HepG2 (cell line): ENCODE measurements around the gene SDC4. TPM values are rescaled to one million over a fixed set of nuclear protein-coding genes. Genes with fewer than 3 reads are reported as not detected.
A peak's percentile ranks its signal among the peaks of the same experiment; 100 is the strongest.

Experiments used
- FOXA3 ChIP-seq: IDR thresholded peaks from 2 replicates; pipeline ENCODE4 v1.6.1; 2016; ENCODE audit warnings: missing genetic modification reagents, missing compliant biosample characterization
- MLX ChIP-seq: IDR thresholded peaks from 2 replicates; pipeline ENCODE4 v1.6.1; 2016
- NR1H2 ChIP-seq: sonication (generic); formaldehyde crosslinking; IDR thresholded peaks from 2 replicates; pipeline ENCODE4 v1.8.1; 2022; ENCODE audit warnings: low read depth, missing genetic modification reagents, borderline replicate concordance
- PRDM4 ChIP-seq: sonication (generic); formaldehyde crosslinking; IDR thresholded peaks from 2 replicates; pipeline ENCODE4 v1.9.0; 2021; ENCODE audit warnings: missing genetic modification reagents, borderline replicate concordance
- RNF2 ChIP-seq: fragments of 450-650 bp; conservative IDR thresholded peaks from 2 replicates; pipeline ENCODE4 v1.6.1; 2016; ENCODE audit warnings: low read depth
- SALL2 ChIP-seq: sonication (generic); formaldehyde crosslinking; IDR thresholded peaks from 2 replicates; pipeline ENCODE4 v1.8.1; 2023; ENCODE audit warnings: mild to moderate bottlenecking, missing genetic modification reagents, inconsistent platforms
- TFE3 ChIP-seq: IDR thresholded peaks from 2 replicates; pipeline ENCODE4 v1.6.1; 2016
- ZKSCAN8 ChIP-seq: IDR thresholded peaks from 2 replicates; pipeline ENCODE4 v1.6.1; 2016; ENCODE audit warnings: borderline replicate concordance, missing genetic modification reagents, missing compliant biosample characterization
- ZMYM2 ChIP-seq: sonication (generic); formaldehyde crosslinking; IDR thresholded peaks from 2 replicates; pipeline ENCODE4 v1.8.0; 2022; ENCODE audit warnings: mild to moderate bottlenecking, missing genetic modification reagents
- ZMYM3 ChIP-seq: sonication (generic); formaldehyde crosslinking; IDR thresholded peaks from 2 replicates; pipeline ENCODE4 v1.5.1; 2020; ENCODE audit warnings: mild to moderate bottlenecking, missing genetic modification reagents
- ZNF10 ChIP-seq: sonication (generic); formaldehyde crosslinking; IDR thresholded peaks from 2 replicates; pipeline ENCODE4 v1.4.0; 2020; ENCODE audit warnings: mild to moderate bottlenecking, low read depth, missing genetic modification reagents, borderline replicate concordance
- ZNF121 ChIP-seq: sonication (generic); formaldehyde crosslinking; IDR thresholded peaks from 2 replicates; pipeline ENCODE4 v1.5.0; 2020; ENCODE audit warnings: mild to moderate bottlenecking, missing genetic modification reagents
- ZNF841 ChIP-seq: sonication (generic); formaldehyde crosslinking; IDR thresholded peaks from 2 replicates; pipeline ENCODE4 v1.8.1; 2023; ENCODE audit warnings: missing genetic modification reagents, borderline replicate concordance
- ZNF879 ChIP-seq: sonication (generic); formaldehyde crosslinking; IDR thresholded peaks from 2 replicates; pipeline ENCODE4 v1.8.1; 2023; ENCODE audit warnings: missing genetic modification reagents
- ZSCAN29 ChIP-seq: sonication (generic); formaldehyde crosslinking; conservative IDR thresholded peaks from 2 replicates; pipeline ENCODE4 v1.4.0; 2020; ENCODE audit warnings: mild to moderate bottlenecking, missing genetic modification reagents
- polyA plus RNA-seq, 8 experiments: library from polyadenylated mRNA; depleted of rRNA in 3 of 8; stranded (reverse) in 7 of 8; unstranded in 1 of 8; fragments of >200 nt; fragmentation: Illumina TruSeq in 4 of 8; extraction: Trizol in 4 of 8; gene quantifications; 2 replicates each; pipeline versions ENCODE4 v1.2.1 to v1.2.3, GENCODE V29; 2011 to 2016; ENCODE audit warnings: low read depth in 4 of 8, missing spikeins in 1 of 8, mixed read lengths in 1 of 8; ENCODE audit not compliant: insufficient read depth in 1 of 8
- total RNA-seq, 5 experiments: library from RNA; depleted of rRNA; stranded (reverse); fragments of >200 nt; fragmentation: Illumina TruSeq; extraction: Trizol; gene quantifications; 2 replicates each; pipeline ENCODE4 v1.2.3, GENCODE V29; 2016; ENCODE audit warnings: low read depth in 1 of 5
- TF ChIP-seq, protein P1 (sequence below): sonication (generic); formaldehyde crosslinking; IDR thresholded peaks from 2 replicates; pipeline ENCODE4 v1.9.0; 2021; ENCODE audit warnings: mild to moderate bottlenecking, missing genetic modification reagents

SDC4 gene
- total and polyA plus RNA-seq, 2 of the 13 experiments (the other 11 are each of a cell fraction or from before 2014, with no cell fraction given) = 49.0 to 65.1 TPM

- TF ChIP-seq ZNF10 (CRISPR knock-in tag) (no peak), ZSCAN29 (CRISPR knock-in tag) (0 out of 2 replicates have a peak, but pooled peaks have one; percentile 15), ZKSCAN8 (no peak), ZNF121 (CRISPR knock-in tag) (no peak), NR1H2 (0 out of 2 replicates have a peak, but pooled peaks have one; percentile 48), FOXA3 (CRISPR knock-in tag) (peak; percentile 56), ZMYM2 (CRISPR knock-in tag) (no peak), ZMYM3 (CRISPR knock-in tag) (peak; percentile 85), PRDM4 (peak; percentile 66; the same call in 1 of the 2 replicates), ZNF879 (0 out of 2 replicates have a peak, but pooled peaks have one; percentile 30), SALL2 (CRISPR knock-in tag) (peak; percentile 83; the same call in 1 of the 2 replicates), ZNF841 (CRISPR knock-in tag) (no peak), MLX (no peak), RNF2 (peak; percentile 59; the same call in 1 of the 2 replicates), TFE3 (CRISPR knock-in tag) (peak; percentile 64; the same call in 1 of the 2 replicates)
- TF ChIP-seq, protein P1, sequence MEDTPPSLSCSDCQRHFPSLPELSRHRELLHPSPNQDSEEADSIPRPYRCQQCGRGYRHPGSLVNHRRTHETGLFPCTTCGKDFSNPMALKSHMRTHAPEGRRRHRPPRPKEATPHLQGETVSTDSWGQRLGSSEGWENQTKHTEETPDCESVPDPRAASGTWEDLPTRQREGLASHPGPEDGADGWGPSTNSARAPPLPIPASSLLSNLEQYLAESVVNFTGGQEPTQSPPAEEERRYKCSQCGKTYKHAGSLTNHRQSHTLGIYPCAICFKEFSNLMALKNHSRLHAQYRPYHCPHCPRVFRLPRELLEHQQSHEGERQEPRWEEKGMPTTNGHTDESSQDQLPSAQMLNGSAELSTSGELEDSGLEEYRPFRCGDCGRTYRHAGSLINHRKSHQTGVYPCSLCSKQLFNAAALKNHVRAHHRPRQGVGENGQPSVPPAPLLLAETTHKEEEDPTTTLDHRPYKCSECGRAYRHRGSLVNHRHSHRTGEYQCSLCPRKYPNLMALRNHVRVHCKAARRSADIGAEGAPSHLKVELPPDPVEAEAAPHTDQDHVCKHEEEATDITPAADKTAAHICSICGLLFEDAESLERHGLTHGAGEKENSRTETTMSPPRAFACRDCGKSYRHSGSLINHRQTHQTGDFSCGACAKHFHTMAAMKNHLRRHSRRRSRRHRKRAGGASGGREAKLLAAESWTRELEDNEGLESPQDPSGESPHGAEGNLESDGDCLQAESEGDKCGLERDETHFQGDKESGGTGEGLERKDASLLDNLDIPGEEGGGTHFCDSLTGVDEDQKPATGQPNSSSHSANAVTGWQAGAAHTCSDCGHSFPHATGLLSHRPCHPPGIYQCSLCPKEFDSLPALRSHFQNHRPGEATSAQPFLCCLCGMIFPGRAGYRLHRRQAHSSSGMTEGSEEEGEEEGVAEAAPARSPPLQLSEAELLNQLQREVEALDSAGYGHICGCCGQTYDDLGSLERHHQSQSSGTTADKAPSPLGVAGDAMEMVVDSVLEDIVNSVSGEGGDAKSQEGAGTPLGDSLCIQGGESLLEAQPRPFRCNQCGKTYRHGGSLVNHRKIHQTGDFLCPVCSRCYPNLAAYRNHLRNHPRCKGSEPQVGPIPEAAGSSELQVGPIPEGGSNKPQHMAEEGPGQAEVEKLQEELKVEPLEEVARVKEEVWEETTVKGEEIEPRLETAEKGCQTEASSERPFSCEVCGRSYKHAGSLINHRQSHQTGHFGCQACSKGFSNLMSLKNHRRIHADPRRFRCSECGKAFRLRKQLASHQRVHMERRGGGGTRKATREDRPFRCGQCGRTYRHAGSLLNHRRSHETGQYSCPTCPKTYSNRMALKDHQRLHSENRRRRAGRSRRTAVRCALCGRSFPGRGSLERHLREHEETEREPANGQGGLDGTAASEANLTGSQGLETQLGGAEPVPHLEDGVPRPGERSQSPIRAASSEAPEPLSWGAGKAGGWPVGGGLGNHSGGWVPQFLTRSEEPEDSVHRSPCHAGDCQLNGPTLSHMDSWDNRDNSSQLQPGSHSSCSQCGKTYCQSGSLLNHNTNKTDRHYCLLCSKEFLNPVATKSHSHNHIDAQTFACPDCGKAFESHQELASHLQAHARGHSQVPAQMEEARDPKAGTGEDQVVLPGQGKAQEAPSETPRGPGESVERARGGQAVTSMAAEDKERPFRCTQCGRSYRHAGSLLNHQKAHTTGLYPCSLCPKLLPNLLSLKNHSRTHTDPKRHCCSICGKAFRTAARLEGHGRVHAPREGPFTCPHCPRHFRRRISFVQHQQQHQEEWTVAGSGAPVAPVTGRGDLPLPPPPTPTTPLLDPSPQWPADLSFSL = peak; percentile 58; the same call in 1 of the 2 replicates
These were observed at the start of gene SDC4 (continued) for GRCh38 chr20:45347936-45348778.
